H9 (cell line): Measurements from ENCODE around the gene COL17A1. TPM values are rescaled to one million over a fixed set of nuclear protein-coding genes. Genes with fewer than 3 reads are reported as not detected.
A peak's percentile ranks its signal among the peaks of the same experiment; 100 is the strongest.

Source experiments
- DNase-seq: peaks from one replicate; pipeline ENCODE4 v3.0.0-alpha.2; 2017
- H2AFZ ChIP-seq: one replicate; pipeline ENCODE4 v1.6.1; 2013; ENCODE audit warnings: mild to moderate bottlenecking, low read length, control low read depth, moderate library complexity
- H2AK5ac ChIP-seq: 2 replicates; pipeline ENCODE4 v1.6.1; 2013; ENCODE audit warnings: low read length, control low read depth, mixed read lengths; ENCODE audit not compliant: insufficient read length
- H2BK120ac ChIP-seq: one replicate; pipeline ENCODE4 v1.6.1; 2013; ENCODE audit warnings: low read depth, mild to moderate bottlenecking, low read length, control low read depth, inconsistent platforms; ENCODE audit not compliant: poor library complexity, severe bottlenecking
- H2BK12ac ChIP-seq: 2 replicates; pipeline ENCODE4 v1.6.1; 2013; ENCODE audit warnings: low read length, control low read depth, mixed read lengths, low read depth; ENCODE audit not compliant: insufficient read length
- H2BK15ac ChIP-seq: 2 replicates; pipeline ENCODE4 v1.6.1; 2013; ENCODE audit warnings: low read depth, low read length, control low read depth
- H2BK20ac ChIP-seq: one replicate; pipeline ENCODE4 v1.6.1; 2013; ENCODE audit warnings: low read depth, mild to moderate bottlenecking, low read length, control low read depth, inconsistent platforms; ENCODE audit not compliant: poor library complexity, severe bottlenecking
- H2BK5ac ChIP-seq: 2 replicates; pipeline ENCODE4 v1.6.1; 2013; ENCODE audit warnings: low read length, control low read depth, mixed read lengths; ENCODE audit not compliant: insufficient read length
- H3K14ac ChIP-seq: 2 replicates; pipeline ENCODE4 v1.6.1; 2013; ENCODE audit warnings: low read length, control low read depth; ENCODE audit not compliant: insufficient read depth
- H3K18ac ChIP-seq: 2 replicates; pipeline ENCODE4 v1.6.1; 2013; ENCODE audit warnings: low read depth, mild to moderate bottlenecking, mixed read lengths, low read length, control low read depth; ENCODE audit not compliant: insufficient read length
- H3K23ac ChIP-seq: 2 replicates; pipeline ENCODE4 v1.6.1; 2013; ENCODE audit warnings: low read length, control low read depth, mixed read lengths, low read depth; ENCODE audit not compliant: insufficient read length
- H3K23me2 ChIP-seq: 2 replicates; pipeline ENCODE4 v1.6.1; 2013; ENCODE audit warnings: low read depth, mild to moderate bottlenecking, mixed read lengths, low read length, control low read depth; ENCODE audit not compliant: insufficient read length, poor library complexity, severe bottlenecking
- H3K27ac ChIP-seq: 2 replicates; pipeline ENCODE4 v1.5.1; 2013; ENCODE audit warnings: low read length, control low read depth, mixed read lengths, low read depth; ENCODE audit not compliant: insufficient read length
- H3K27me3 ChIP-seq: 2 replicates; pipeline ENCODE4 v1.6.1; 2013; ENCODE audit warnings: low read length, control low read depth, inconsistent platforms; ENCODE audit not compliant: insufficient read depth
- H3K4ac ChIP-seq: 2 replicates; pipeline ENCODE4 v1.6.1; 2013; ENCODE audit warnings: low read depth, mild to moderate bottlenecking, control low read depth, inconsistent platforms, low read length, moderate library complexity
- H3K4me1 ChIP-seq: 2 replicates; pipeline ENCODE4 v1.6.1; 2013; ENCODE audit warnings: low read length, control low read depth, inconsistent platforms; ENCODE audit not compliant: insufficient read depth
- H3K4me2 ChIP-seq: 2 replicates; pipeline ENCODE4 v1.6.1; 2013; ENCODE audit warnings: low read length, control low read depth, mixed read lengths; ENCODE audit not compliant: insufficient read length, insufficient read depth
- H3K56ac ChIP-seq: 2 replicates; pipeline ENCODE4 v1.6.1; 2013; ENCODE audit warnings: low read depth, mild to moderate bottlenecking, mixed read lengths, low read length, control low read depth; ENCODE audit not compliant: insufficient read length
- H3K79me1 ChIP-seq: 2 replicates; pipeline ENCODE4 v1.6.1; 2013; ENCODE audit warnings: low read depth, mild to moderate bottlenecking, moderate library complexity, low read length, control low read depth, inconsistent platforms; ENCODE audit not compliant: insufficient read depth, poor library complexity, severe bottlenecking
- H3K79me2 ChIP-seq: 2 replicates; pipeline ENCODE4 v1.6.1; 2013; ENCODE audit warnings: low read length, control low read depth, inconsistent platforms; ENCODE audit not compliant: insufficient read depth
- H3K9ac ChIP-seq: 2 replicates; pipeline ENCODE4 v1.6.1; 2013; ENCODE audit warnings: low read length, control low read depth, mixed read lengths; ENCODE audit not compliant: insufficient read length; ENCODE audit errors: extremely low read depth
- H3K9me3 ChIP-seq: one replicate; pipeline ENCODE4 v1.6.1; 2013; ENCODE audit warnings: low read depth, low read length, inconsistent platforms; ENCODE audit not compliant: control insufficient read depth
- H3T11ph ChIP-seq: one replicate; pipeline ENCODE4 v1.6.1; 2013; ENCODE audit warnings: mild to moderate bottlenecking, low read length, control low read depth, inconsistent platforms
- H4K20me1 ChIP-seq: one replicate; pipeline ENCODE4 v1.6.1; 2013; ENCODE audit not compliant: control insufficient read depth, insufficient read length, insufficient read depth
- H4K5ac ChIP-seq: 2 replicates; pipeline ENCODE4 v1.6.1; 2013; ENCODE audit warnings: low read depth, mild to moderate bottlenecking, mixed read lengths, low read length, control low read depth; ENCODE audit not compliant: insufficient read length
- H4K8ac ChIP-seq: replicated peaks from 2 replicates; pipeline ENCODE4 v1.6.1; 2013; ENCODE audit warnings: low read length, control low read depth, mixed read lengths, low read depth; ENCODE audit not compliant: insufficient read length
- H4K91ac ChIP-seq: 2 replicates; pipeline ENCODE4 v1.6.1; 2013; ENCODE audit warnings: low read depth, mild to moderate bottlenecking, moderate library complexity, mixed read lengths, low read length, control low read depth; ENCODE audit not compliant: insufficient read length
- H3K27ac Mint-ChIP-seq, 3 experiments: 2 replicates in 2 of 3; 3 replicates in 1 of 3; pipeline ENCODE4 v1.8.0; 2020 to 2021; ENCODE audit warnings: mixed read lengths in 3 of 3, mild to moderate bottlenecking in 1 of 3, moderate library complexity in 1 of 3
- H3K27me3 Mint-ChIP-seq: 2 replicates; pipeline ENCODE4 v1.8.0; 2021; ENCODE audit warnings: low read depth, mild to moderate bottlenecking, moderate library complexity, mixed read lengths
- H3K36me3 Mint-ChIP-seq, 3 experiments: 2 replicates in 2 of 3; 3 replicates in 1 of 3; pipeline ENCODE4 v1.8.0; 2020 to 2021; ENCODE audit warnings: low read depth in 3 of 3, mixed read lengths in 3 of 3; ENCODE audit not compliant: insufficient read depth in 1 of 3
- H3K4me1 Mint-ChIP-seq, 2 experiments: 2 replicates each; pipeline ENCODE4 v1.8.0; 2020; ENCODE audit warnings: mixed read lengths in 2 of 2
- H3K4me3 Mint-ChIP-seq, 2 experiments: 2 replicates in 1 of 2; 3 replicates in 1 of 2; pipeline ENCODE4 v1.8.0; 2020 to 2021; ENCODE audit warnings: mild to moderate bottlenecking in 2 of 2, mixed read lengths in 2 of 2, moderate library complexity in 1 of 2
- H3K9me3 Mint-ChIP-seq, 2 experiments: 2 replicates in 1 of 2; 3 replicates in 1 of 2; pipeline ENCODE4 v1.8.0; 2020; ENCODE audit warnings: mild to moderate bottlenecking in 2 of 2, mixed read lengths in 2 of 2, moderate library complexity in 1 of 2
- CTCF ChIP-seq: fragments of 200-600 bp; sonication (generic); conservative IDR thresholded peaks from 3 replicates; pipeline ENCODE4 v1.8.0; 2021; ENCODE audit warnings: antibody characterized with exemption, mild to moderate bottlenecking
- WGBS: extraction: QIAGEN DNeasy Blood & Tissue Kit; methylation state at CpG from one replicate; pipeline ENCODE4 v1.1.7; 2013; ENCODE audit warnings: missing lambda C conversion rate, low lambda C conversion rate, mixed read lengths; ENCODE audit not compliant: insufficient read length; ENCODE audit errors: extremely low coverage; 5-methylcytosine and 5-hydroxymethylcytosine counted together
- total RNA-seq: library from RNA; stranded (reverse); gene quantifications from 2 replicates; pipeline ENCODE4 v1.2.1, GENCODE V29; 2021

Gene COL17A1
- total RNA-seq, 1 experiment from 2014 or later = 1.9 TPM

- Histone ChIP-seq H4K91ac (no peak overlapping the region), H3T11ph (no peak overlapping the region), H3K4me2 (peak overlapping the region; percentile 70), H3K9me3 (no peaks in the 10 kb centered on the region), H3K27me3 (no peaks in the 10 kb centered on the region), H3K18ac (peak overlapping the region; percentile 25), H4K8ac (no peak overlapping the region), H3K79me1 (no peaks in the 10 kb centered on the region), H3K27ac (no peak overlapping the region), H3K4ac (no peak overlapping the region), H3K9ac (no peak overlapping the region), H3K4me1 (no peaks in the 10 kb centered on the region), H4K5ac (no peak overlapping the region), H2AFZ (peak overlapping the region; percentile 45), H2AK5ac (no peak overlapping the region), H3K79me2 (no peaks in the 10 kb centered on the region), H2BK5ac (no peak overlapping the region), H2BK20ac (no peak overlapping the region), H3K23ac (no peak overlapping the region), H3K23me2 (peaks cover 10% of the 10 kb centered on the region), H4K20me1 (no peaks in the 10 kb centered on the region), H2BK15ac (no peak overlapping the region), H3K14ac (no peak overlapping the region; the same call in 1 of the 2 replicates), H2BK12ac (no peak overlapping the region), H3K56ac (no peak overlapping the region), H2BK120ac (no peak overlapping the region)
- no peak for DNase-seq
- H3K9me3 Mint-ChIP-seq = no peaks in the 10 kb centered on the region
- H3K4me3 Mint-ChIP-seq = no peak overlapping the region
- H3K27me3 Mint-ChIP-seq = no peaks in the 10 kb centered on the region
- no CpG with 5 or more reads among the region's 3 CpGs for WGBS
- peaks cover 0 to 14% (median 0%) of the 10 kb centered on the region in 3 experiments; a peak in 4 of 7 replicates for H3K36me3 Mint-ChIP-seq
- peak overlapping the region in 1 of 3 experiments; percentile 99; a peak in 1 of 7 replicates for H3K27ac Mint-ChIP-seq
- no peak for TF ChIP-seq CTCF
- H3K4me1 Mint-ChIP-seq = peaks cover 30 to 33% of the 10 kb centered on the region in 2 experiments
Measured at GRCh38 chr10:104119996-104120395, 34.3 kb upstream of the COL17A1 start.
